ENCODE measurements around the gene SLC8B1.

The SLC8B1 gene

DNA sequence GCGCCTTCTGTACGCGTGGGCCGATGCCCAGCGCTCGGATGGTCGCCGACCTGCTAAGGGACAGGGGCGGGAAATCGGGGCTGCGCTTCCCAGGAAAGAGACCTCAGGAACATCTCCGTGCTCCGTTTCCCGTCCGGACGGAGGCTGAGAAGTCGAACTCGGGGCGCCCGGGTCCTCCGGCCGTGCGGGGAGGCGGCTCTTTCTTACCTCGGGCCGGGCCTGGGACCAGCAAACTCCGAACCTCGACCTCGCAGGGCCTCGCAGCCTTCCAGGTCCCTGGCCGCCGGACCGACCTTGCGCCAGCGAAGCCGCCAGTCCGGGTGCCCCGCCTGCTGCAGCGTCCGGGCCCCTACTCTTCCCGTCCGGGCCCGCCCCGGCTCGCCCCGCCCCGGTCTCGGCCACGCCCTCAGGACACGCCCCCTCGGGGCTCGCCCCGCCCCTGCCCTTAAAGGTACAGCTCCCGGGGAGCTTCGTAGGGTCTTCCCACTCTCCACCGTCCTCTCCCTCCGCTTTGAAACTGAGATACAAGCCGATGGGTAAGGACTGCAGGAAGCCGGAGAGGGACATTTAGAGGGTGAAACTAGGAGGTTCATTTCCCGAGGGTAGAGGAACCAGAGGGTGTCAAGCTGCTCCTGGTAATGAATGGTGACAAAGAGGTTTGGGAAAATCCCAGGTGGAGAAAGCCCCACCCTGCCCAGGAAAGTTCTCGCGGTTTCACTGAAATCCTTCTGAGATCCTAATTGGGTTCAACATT is at the start of gene SLC8B1:
SLC8B1 (minus strand) TSS at position 324 of the 754 bp plus-strand sequence. CDS start 2,231 bp downstream, outside the sequence.
- DNase-seq (ENCODE audit: low read depth in 2 of 3, low spot score in 1 of 3) = peak; percentile 79 to 97 (median 80)

DNA sequence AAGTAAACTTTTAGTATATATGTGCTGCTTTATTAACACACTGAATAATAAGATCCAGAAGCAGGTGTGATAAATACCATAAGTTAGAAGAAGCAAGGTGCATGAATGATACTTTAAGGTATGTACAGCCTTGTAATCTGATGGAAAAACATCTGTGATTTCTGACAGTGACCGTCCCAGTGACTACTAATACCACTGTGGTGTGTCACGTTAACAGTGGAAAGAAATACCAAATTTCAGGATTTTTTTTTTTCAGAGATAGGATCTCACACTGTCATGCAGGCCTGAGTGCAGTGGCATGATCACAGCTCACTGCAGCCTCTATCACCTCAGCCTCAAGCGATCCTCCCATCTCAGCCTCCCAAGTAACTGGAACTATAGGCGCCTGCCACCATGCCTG is 47.3 kb upstream of the SLC8B1 start:
- DNase-seq (ENCODE audit: low read depth in 2 of 3, low spot score in 1 of 3) = no peak

DNA sequence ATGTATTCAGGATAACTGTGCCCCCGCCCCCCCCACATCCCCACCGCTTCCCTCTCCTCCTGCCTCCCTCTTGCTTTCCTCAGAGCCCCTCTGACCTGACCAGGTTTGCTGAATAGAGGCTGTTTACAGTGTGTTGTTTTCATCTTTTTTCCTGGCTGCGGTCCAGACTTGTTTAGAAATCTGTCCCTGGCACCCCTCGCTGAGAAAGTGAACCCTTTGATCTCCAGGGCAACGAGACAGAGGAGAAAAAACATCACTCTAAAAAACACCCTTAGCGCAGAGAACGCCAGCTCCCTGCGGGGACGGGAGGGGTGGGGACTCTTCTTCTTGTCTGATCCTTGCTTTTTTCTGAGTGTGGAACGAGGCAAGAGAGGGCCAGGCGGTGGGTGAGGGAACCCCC is 46.3 kb upstream of the SLC8B1 start:
- no peak for DNase-seq (ENCODE audit: low read depth in 2 of 3, low spot score in 1 of 3)

DNA sequence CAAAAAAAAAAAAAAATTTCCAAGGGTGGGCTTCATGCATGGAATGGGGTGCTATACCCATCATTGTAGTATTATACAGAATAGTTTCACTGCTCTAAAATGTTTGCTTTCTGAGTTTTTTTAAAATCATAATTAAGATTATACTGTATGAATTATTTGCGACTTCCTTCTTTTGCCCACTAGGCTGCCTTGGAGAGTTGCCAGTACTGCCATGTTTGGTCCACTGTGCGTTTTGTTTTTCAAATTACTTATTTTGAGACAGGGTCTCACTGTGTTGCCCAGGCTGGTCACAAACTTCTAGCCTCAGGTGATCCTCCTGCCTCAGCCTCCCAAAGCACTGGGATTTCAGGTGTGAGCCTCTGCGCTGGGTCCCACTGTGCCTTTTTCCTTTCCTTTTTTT is 43.4 kb upstream of the SLC8B1 start:
- no peak for DNase-seq (ENCODE audit: low read depth in 2 of 3, low spot score in 1 of 3)

DNA sequence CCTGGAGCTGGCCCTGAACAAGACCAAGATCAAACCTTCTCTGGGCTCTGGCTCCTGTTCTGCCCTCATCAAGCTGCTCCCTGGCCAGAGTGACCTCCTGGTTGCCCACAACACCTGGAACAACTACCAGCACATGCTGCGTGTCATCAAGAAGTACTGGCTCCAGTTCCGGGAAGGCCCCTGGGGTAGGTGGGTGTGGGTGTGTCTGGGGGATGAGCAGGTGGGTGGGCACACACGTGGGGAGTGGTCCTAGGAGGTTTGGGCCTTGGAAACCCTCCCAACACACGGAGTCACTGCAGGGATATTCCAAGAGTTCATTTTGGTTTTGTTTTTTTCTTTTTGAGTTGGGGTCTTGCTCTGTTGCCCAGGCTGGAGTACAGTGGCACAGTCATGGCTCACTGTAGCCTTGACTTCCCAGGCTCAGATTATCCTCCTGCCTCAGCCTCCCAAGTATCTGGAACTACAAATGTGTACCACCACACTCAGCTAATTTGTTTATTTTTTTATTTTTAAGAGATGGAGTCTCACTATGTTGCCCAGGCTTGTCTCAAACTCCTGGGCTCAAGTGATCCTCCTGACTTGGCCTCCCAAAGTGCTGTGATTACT is 40.0 kb upstream of the SLC8B1 start:
- no peak for DNase-seq (ENCODE audit: low read depth in 2 of 3, low spot score in 1 of 3)

DNA sequence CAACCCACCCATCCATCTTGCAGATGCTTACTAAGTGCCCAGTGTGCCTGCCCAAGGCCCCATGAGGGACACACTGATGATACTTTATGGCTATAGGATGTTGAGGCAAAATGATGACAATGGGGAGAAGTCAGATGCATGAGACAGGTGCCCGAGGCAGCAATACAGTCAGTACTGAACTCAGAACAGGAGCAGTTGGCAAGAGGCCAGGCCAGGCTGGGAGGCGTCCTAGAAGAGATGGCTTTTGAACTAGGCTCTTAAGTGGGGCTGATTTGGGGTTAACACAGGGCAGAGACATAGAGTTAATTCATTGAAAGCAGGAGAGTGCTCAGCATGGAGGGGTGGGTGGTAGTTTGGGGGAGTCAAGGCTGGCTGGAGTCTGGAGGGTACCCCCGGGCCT is 39.1 kb upstream of the SLC8B1 start:
- no peak for DNase-seq (ENCODE audit: low read depth in 2 of 3, low spot score in 1 of 3)

DNA sequence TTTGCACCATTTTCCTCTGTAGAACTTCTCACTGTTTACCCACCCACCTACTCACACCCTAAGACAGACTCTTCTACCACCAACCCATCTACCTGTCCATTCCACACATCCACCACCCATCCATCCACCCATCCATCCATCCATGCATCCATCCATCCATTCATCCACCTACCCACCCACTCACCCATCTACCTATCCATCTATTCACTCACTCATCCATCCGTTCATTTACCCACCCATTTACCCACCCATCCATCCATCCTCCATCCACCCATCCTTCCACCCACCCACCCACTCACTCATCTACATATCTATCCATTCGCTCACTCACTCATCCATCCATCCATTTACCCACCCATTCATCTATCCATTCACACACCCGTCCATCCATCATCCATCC is 38.5 kb upstream of the SLC8B1 start:
- DNase-seq (ENCODE audit: low read depth in 2 of 3, low spot score in 1 of 3) = no peak

DNA sequence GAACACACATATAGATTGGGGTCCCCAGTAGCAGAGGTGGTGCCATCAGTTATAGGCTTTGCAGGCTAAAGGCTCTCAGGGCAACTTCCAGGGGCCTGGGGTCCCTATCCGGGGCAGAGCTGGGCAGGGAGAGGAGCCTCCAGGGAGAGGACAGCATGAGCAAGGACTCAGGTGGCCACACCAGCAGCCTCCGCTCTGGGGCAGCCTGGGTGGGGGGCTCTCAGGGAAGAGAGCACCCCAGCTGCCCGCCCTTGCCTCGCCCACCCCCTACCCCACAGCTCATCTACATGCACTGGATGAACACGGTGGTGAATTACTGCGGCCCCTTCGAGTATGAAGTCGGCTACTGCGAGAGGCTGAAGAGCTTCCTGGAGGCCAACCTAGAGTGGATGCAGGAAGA is 37.5 kb upstream of the SLC8B1 start:
- no peak for DNase-seq (ENCODE audit: low read depth in 2 of 3, low spot score in 1 of 3)

DNA sequence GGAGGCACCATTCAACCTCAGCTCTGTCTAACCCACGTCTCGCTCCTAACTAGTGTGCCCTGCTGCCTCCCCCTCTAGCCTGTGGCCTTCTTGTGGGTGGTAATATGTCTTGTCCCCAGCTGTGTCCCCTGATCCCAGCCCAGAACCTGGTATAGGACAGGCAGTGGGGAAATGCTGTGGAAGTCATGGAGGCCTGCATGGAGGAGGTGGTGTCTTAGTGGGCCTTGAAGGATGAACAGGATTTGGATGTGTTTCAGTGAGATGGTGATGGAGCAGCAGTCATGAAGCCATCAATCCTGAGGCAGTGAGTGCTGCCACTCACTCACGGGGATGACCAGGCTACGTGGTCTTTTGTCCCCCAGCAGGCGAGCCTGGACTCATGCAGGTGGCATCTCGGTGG is 36.9 kb upstream of the SLC8B1 start:
- no peak for DNase-seq (ENCODE audit: low read depth in 2 of 3, low spot score in 1 of 3)

DNA sequence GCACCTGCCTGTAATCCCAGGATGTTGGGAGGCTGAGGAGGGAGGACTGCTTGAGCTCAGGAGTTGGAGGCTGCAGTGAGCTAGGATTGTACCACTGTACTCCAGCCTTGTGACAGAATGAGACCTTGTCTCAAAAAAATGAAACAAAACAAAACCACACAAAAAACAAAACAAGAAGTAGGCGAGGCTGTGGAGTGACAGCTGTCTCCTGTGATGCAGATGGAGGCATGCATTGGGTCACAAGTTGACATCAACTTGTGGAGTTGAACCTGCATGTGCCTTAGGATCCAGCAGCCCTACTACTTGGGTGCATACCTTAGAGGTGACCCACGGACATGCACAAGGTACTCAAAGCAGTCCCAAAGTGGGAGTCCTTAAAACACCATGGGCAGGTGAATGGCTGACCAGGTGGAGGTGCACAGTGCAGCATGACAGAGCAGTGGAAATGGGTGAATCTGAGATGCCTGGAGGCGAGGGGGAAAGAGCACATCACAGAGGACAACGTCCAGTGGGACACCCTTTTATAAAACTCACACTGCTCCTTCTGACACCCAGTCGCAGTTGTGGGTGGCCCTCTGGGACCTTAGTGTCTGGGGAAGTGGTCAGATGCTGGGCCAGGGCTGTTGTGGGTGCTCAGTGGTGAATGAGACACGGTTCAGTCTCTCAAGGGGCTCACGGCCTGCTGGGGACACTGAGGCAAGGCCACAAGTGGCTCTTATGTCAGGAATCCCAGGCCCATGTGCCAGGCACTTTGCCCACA is 36.2 kb upstream of the SLC8B1 start:
- DNase-seq (ENCODE audit: low read depth in 2 of 3, low spot score in 1 of 3) = no peak

DNA sequence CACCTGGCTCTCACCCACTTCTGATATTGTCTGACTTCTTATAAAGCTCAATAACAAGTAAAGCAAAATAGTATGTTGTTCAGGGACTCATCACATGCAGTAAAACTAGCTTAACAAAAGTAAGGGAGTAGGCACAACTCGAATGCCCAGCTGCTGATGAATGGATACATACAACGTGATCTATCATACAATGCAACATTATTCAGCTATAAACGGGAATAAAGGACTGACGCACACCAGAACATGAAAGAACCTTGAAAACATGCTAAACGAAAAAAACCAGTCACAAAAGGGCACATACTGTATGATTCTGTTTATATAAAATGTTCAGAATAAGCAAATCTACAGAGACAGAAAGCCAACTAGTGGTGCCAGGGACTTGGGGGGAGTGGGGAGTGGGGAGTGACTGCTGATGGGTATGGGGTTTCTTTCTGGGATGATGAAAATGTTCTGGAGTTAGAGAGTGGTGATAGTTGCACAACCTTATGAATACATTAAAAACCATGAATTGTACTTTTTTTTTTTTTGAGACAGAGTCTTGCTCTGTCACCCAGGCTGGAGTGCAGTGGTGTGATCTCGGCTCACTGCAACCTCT is 34.6 kb upstream of the SLC8B1 start:
- no peak for DNase-seq (ENCODE audit: low read depth in 2 of 3, low spot score in 1 of 3)

DNA sequence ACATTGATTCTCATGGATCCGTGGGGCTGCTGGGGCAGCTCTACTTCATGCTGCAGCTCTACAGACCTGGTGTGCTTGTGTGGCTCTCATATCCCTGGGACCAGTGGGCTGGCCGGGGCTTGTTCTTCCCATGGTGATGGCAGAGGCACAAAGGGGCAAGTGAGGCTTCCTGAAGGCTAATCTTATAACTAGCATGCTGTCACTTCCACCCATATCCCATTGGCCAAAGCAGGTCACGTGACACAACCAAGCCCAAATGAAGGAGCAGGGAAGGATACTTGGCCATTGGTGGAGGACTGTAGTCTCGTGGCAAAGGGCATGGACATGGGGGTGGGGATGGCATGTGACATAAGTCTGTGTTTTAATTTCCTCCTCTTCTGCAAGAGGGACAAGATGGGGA is 33.4 kb upstream of the SLC8B1 start:
- no peak for DNase-seq (ENCODE audit: low read depth in 2 of 3, low spot score in 1 of 3)

DNA sequence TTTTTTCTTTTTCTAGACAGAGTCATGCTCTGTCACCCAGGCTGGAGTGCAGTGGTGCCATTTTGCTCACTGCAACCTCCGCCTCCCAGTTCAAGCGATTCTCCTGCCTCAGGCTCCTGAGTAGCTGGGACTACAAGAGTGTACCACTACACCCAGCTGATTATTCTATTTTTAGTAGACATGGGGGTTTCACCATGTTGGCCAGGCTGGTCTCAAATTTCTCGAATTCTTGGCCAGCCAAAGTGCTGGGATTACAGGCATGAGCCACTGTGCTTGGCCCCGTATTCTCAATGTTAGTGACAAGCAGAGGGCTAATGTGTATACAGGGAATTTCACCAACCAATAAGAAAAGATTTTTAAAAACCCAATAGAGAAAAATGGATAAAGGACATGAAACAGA is 31.9 kb upstream of the SLC8B1 start:
- DNase-seq (ENCODE audit: low read depth in 2 of 3, low spot score in 1 of 3) = no peak

DNA sequence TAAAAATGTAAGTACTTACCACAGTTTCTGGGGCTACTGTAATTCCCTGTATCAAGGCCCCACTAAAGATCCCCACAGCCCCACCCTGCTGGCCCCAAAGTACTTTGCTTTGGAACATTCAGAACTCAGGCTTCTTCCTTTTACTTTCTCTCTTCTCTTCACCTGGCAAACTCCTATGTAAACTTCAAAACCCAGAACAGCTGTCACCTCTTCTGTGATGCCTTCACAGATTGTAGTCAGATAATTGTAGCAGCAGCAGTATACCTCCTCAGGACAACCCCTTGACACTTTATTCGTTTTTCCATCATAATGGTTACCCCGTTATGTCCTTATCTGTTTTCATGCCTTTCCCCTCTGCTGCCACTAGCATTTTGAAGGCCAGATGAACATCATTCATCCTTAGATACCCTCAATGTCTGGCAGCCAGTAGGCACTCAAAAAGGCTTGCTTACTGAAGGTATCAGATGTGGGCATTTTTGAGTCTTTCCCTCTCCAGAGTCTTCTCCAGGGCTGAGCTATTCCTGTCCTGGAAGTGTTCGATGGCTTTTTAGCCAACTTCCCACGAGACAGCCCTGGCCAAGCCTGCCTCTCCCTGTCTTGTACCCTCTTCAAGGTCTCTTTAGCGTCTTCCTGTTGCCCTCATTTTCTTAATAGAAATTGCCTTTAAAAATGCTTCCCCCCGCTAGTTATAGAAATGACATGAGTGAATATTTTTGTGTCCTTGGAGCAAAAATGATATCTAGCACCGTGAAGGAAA is 30.9 kb upstream of the SLC8B1 start:
- DNase-seq (ENCODE audit: low read depth in 2 of 3, low spot score in 1 of 3) = no peak

DNA sequence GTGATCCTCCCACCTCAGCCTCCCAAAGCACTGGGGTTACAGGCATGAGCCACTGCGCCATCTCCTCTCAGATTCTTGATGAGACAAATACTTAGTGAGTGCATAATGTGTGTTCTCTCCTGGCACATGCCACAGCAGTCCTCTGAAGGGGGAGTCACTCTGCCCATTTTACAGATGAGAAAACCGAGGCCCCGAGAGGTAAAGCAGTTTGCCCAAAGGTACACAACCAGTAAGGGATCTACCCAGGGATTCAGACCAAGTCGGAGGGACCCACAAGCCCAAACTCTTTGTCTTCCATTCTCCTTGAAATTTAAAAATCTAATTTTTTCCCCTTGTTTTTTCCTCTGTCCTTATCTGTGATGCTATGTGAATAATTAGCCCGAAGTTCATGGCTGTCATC is 29.8 kb upstream of the SLC8B1 start:
- DNase-seq (ENCODE audit: low read depth in 2 of 3, low spot score in 1 of 3) = no peak

DNA sequence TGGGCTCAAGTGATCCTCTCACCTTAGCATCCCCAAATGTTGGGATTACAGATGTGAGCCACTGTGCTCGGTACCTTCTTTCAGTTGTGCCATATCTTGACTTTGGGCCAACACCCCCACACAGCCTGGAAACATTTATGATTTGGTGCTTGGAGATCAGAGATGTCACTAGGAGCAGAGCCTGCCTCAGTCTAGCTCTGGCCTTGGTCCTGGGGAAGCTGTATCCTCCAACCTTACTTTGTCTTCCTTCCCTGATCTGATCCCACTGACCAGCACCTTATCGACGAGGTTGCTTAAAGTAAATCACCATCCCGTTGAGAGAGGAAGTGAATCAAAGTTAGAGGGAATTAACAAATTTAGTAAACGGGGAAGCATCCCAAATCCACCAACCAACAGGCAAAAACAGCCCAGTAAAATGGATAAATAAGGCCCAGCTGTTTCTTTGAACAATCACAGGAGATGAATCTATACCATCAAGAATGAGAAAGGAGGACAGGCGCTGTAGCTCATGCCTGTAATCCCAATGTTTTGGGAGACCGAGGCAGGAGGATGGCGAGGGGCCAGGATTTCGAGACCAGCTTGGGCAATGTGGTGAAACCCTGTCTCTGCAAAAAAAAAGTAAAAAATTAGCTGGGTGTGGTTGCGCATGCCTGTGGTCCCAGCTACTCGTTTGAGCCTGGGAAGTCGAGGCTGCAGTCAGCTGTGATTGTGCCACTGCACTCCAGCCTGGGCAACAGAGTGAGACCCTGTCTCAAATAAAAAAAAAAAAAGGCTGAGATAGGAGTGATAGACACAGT is 26.9 kb upstream of the SLC8B1 start:
- DNase-seq (ENCODE audit: low read depth in 2 of 3, low spot score in 1 of 3) = no peak

DNA sequence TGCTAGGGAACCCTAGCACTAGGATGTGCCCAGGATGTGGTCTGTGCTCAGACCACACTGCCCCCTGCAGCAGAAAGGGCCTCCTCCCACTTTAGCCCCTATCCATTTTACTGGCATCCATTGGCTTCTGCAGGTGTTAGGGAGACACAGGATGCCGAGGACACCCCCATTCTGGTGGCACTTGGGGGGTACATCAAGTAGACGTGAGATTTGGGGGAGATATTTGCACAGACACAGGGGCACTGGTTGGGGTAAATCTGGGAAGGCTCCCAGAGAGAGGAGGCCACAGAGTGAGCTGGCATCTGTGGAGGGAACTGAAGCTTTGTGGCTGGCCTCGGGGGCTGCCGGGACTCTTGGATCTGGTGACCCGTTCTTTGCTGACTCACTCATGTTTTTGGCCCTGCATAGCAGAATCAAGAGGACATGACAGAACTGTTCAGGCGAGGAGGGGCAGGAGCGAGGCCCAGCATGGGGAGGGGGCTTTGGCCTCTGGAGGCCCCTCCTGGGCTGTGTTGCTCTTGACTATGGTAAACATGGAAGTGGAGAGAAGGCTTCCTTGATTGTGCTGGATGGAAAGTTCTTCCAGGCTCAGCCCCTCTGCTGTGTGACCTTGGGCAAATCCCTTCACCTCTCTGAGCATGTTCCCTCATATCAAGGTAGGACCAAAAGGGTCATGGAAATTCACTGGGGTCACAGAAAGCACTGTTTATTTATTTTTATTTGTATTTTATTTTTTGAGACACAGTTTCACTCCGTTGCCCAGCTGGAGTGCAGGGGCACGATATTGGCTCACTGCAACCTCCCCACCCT is 25.2 kb upstream of the SLC8B1 start:
- no peak for DNase-seq (ENCODE audit: low read depth in 2 of 3, low spot score in 1 of 3)

DNA sequence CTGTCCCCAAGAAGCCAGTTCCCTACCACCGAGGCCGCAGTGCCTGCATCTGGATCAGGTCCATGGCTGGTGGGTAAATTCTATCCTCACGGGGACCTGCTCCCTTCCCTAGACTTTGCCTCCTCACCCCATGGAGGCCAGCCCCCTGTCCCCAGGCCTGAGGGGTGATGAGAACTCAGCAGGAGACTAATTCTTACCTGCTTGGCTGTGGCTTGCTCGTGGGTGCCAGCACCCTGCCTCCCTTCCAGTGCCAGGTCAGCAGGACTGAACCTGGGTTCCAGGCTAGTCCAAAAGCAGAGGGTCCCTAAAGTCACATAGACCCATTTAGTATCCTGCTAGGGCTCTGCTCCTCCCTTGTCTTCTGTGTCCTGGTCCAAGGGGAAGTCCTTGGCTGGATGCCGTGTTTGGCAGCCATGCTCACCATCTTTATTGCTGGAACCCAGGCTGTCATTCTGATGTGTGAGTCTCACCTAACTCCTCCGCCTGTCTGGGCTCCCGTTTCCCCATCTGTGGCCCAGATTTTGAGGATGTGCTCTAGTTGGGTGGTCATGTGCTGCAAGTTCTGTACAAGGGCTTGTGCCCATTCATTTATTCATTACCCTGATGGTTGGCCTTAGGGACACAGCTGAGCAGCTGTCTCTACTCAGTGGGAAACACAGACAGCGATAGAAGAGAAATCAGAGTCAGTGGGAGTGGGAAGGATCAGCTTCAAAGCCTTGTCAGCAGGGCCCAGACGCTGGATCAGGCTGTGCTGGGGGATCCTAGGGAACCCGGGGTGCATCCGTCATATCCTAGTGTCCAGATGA is 24.4 kb upstream of the SLC8B1 start:
- DNase-seq (ENCODE audit: low read depth in 2 of 3, low spot score in 1 of 3) = no peak

Data from stimulated activated CD4-positive, alpha-beta T cell treated with anti-CD3 and anti-CD28 coated beads, Interleukin-12 subunit alpha, Interleukin-12 subunit beta, amount 100 ng/mL, for 48 hours (primary cell).